Measurements from ENCODE around the gene SCN3A. TPM values are rescaled to one million over a fixed set of nuclear protein-coding genes. Genes with fewer than 3 reads are reported as not detected.

SCN3A gene
- total and polyA plus RNA-seq, 10 of the 15 experiments (the other 5 are each of a cell fraction or from before 2014, with no cell fraction given), result 0.04 to 0.34 (median 0.06) TPM; not detected in 3

- TF ChIP-seq NR2C2 (IDR thresholded peaks at IDR 0.05; ENCODE audit: borderline replicate concordance, control insufficient read depth, insufficient read length, low read depth), result no peak
- no peak for TF ChIP-seq SRF (IDR thresholded peaks at IDR 0.05; ENCODE audit: low read depth in 2 of 2, low read length in 2 of 2)
- TF ChIP-seq MEF2B (IDR thresholded peaks at IDR 0.05; ENCODE audit: partially characterized antibody, poor library complexity, severe bottlenecking), result no peak
- no peak for TF ChIP-seq ZNF217 (IDR thresholded peaks at IDR 0.05)
- TF ChIP-seq CHD2 (IDR thresholded peaks at IDR 0.05; ENCODE audit: borderline replicate concordance, low read depth, low read length), result no peak
- no peak for TF ChIP-seq POLR2AphosphoS2 (IDR thresholded peaks at IDR 0.05; ENCODE audit: low read depth, low read length)
- TF ChIP-seq RAD21 (IDR thresholded peaks at IDR 0.05; ENCODE audit: insufficient read depth, low read depth, low read length), result no peak
- no peak for TF ChIP-seq CREM (IDR thresholded peaks at IDR 0.05; ENCODE audit: low read depth)
- TF ChIP-seq SIX5 (IDR thresholded peaks at IDR 0.05; ENCODE audit: low read depth, low read length, severe bottlenecking), result no peak
Observed at GRCh38 chr2:165120740-165121467, 82.9 kb downstream of the SCN3A start (continued).

- ChIA-PET CTCF (interaction anchor here (1.0 kb wide), 1 partner anchor 27 kb away, joined by 3 read pairs; no protein-coding TSS in a partner anchor), RAD21 (ENCODE audit: unreplicated experiment) (no interaction called here), POLR2A (interaction anchor here (0.5 kb wide), 1 partner anchor 46 kb away, joined by 3 read pairs; no protein-coding TSS in a partner anchor), SMC1A (ENCODE audit: uncharacterized antibody, unreplicated experiment) (interaction anchor here (1.5 kb wide), 1 partner anchor 14 kb away, joined by 5 read pairs; no protein-coding TSS in a partner anchor)
- no TSS peak for BruUV-seq (replicated peaks)
- Histone ChIP-seq H3K9ac (ENCODE audit: control insufficient read depth, insufficient read depth, low read length) (no peak overlapping the region), H3K36me3 (ENCODE audit: control insufficient read depth in 2 of 2, insufficient read depth in 2 of 2, low read length in 1 of 2) (no peaks in the 10 kb centered on the region), H3K9me3 (replicated peaks; ENCODE audit: control insufficient read depth, insufficient read depth, low read length) (no peaks in the 10 kb centered on the region), H4K20me1 (ENCODE audit: control insufficient read depth, insufficient read depth) (no peaks in the 10 kb centered on the region), H3K4me3 (no peak overlapping the region), H3K27me3 (replicated peaks in 1 of 2; ENCODE audit: control insufficient read depth in 2 of 2, insufficient read depth in 2 of 2, low read length in 1 of 2) (no peaks in the 10 kb centered on the region), H3K27ac (ENCODE audit: control insufficient read depth, insufficient read depth) (no peak overlapping the region), H3K79me2 (ENCODE audit: control insufficient read depth, insufficient read depth, low read length) (no peaks in the 10 kb centered on the region), H3K4me2 (ENCODE audit: control insufficient read depth, insufficient read depth) (no peak overlapping the region), H2AFZ (ENCODE audit: control insufficient read depth, low read depth, low read length) (no peak overlapping the region), H3K4me1 (ENCODE audit: control insufficient read depth, insufficient read depth, low read length) (no peaks in the 10 kb centered on the region)
- FAIRE-seq (no peak), ATAC-seq (no peak), DNase-seq (ENCODE audit: low read depth, low spot score) (no peak)
- whole genome bisulfite sequencing (ENCODE audit: insufficient coverage, insufficient replicate concordance, low lambda C conversion rate, missing lambda C conversion rate), result 21% methylated on average over 6 of the region's 6 CpGs
- TF ChIP-seq BRCA1 (IDR thresholded peaks at IDR 0.05; ENCODE audit: low read depth, low read length), result no peak
- in situ Hi-C loops (cut with MboI) (no loop called here), intact Hi-C loops (cut with micrococcal nuclease; ENCODE audit: unreplicated experiment) (no loop called here)
Observed at GRCh38 chr2:165115258-165115657, 88.6 kb downstream of the SCN3A start.
